ENCODE data around the gene SRSF7.
"Not testable (repeated sequence)": the region's sequence is repeated elsewhere in the genome, so short reads cannot be mapped to it uniquely, and the experiment has no call there.

The SRSF7 gene

GRCh38 chr2:38775097-38775920 is 24.1 kb upstream of the SRSF7 start:
- H3K4me3 ChIP-seq (ENCODE audit: low read depth, low read length): no peak overlapping the region
- no peak for TF ChIP-seq CTCF (conservative IDR thresholded peaks at IDR 0.05; ENCODE audit: low read depth, low read length)
- no peak for DNase-seq (ENCODE audit: low read depth)

- no peak for TF ChIP-seq CTCF (conservative IDR thresholded peaks at IDR 0.05; ENCODE audit: low read depth, low read length)
- no peak overlapping the region for H3K4me3 ChIP-seq (ENCODE audit: low read depth, low read length)
- DNase-seq (ENCODE audit: low read depth): no peak
Measured at GRCh38 chr2:38771632-38772031, 20.5 kb upstream of the SRSF7 start.

GRCh38 chr2:38765551-38765950 is 14.4 kb upstream of the SRSF7 start:
- no peak for TF ChIP-seq CTCF (conservative IDR thresholded peaks at IDR 0.05; ENCODE audit: low read depth, low read length)
- no peak overlapping the region for H3K4me3 ChIP-seq (ENCODE audit: low read depth, low read length)
- DNase-seq (ENCODE audit: low read depth): no peak

- H3K4me3 ChIP-seq (ENCODE audit: low read depth, low read length): no peak overlapping the region
- peak; percentile 63 for DNase-seq (ENCODE audit: low read depth)
Measured at GRCh38 chr2:38765149-38765548, 14.0 kb upstream of the SRSF7 start.

GRCh38 chr2:38763728-38764127 is 12.6 kb upstream of the SRSF7 start:
- no peak for TF ChIP-seq CTCF (conservative IDR thresholded peaks at IDR 0.05; ENCODE audit: low read depth, low read length)
- no peak overlapping the region for H3K4me3 ChIP-seq (ENCODE audit: low read depth, low read length)
- no peak for DNase-seq (ENCODE audit: low read depth)

More at GRCh38 chr2:38765149-38765548, 14.0 kb upstream of the SRSF7 start:
- TF ChIP-seq CTCF (conservative IDR thresholded peaks at IDR 0.05; ENCODE audit: low read depth, low read length): no peak

- DNase-seq (ENCODE audit: low read depth): no peak
- H3K4me3 ChIP-seq (ENCODE audit: low read depth, low read length): no peak overlapping the region
- TF ChIP-seq CTCF (conservative IDR thresholded peaks at IDR 0.05; ENCODE audit: low read depth, low read length): no peak
Measured at GRCh38 chr2:38763228-38763627, 12.1 kb upstream of the SRSF7 start.

- H3K4me3 ChIP-seq (ENCODE audit: low read depth, low read length); DNase-seq (ENCODE audit: low read depth): not testable (repeated sequence)
Measured at GRCh38 chr2:38755891-38756290, 4.7 kb upstream of the SRSF7 start.
